NOMO-1 treated with dmso at 0.1 percent for 144 hours (cell line): ENCODE measurements around the gene OR51L1.
"Not testable (repeated sequence)": the region's sequence is repeated elsewhere in the genome, so short reads cannot be mapped to it uniquely, and the experiment has no call there.

Experiments used
- DNase-seq: peaks from one replicate; lab custom pipeline; 2025; ENCODE audit not compliant: unreplicated experiment; lab: John Stamatoyannopoulos, UW

Gene OR51L1, protein sequence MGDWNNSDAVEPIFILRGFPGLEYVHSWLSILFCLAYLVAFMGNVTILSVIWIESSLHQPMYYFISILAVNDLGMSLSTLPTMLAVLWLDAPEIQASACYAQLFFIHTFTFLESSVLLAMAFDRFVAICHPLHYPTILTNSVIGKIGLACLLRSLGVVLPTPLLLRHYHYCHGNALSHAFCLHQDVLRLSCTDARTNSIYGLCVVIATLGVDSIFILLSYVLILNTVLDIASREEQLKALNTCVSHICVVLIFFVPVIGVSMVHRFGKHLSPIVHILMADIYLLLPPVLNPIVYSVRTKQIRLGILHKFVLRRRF

DNA sequence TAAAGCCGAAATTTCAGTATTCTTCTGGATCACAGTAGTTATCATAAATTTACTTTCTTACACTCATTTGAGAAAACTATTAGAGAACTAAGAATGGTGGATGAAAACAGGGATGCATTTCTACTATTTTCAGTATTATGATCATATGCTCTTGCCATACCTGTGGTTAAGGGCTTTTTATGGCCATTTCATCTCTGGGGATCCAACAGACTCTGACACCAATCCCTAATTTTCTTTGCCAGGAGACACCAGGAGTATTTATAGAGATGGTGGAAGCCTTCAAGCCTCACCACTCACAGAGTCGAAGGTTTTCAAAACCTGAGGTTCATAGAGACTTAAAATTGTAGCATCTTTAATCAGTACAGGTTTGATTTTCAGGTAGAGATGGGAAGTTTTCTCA is at the start of gene OR51L1:
Gene OR51L1 (plus strand): TSS at position 301 of the 400 bp plus-strand sequence. CDS start 4,132 bp downstream, outside the sequence.
- no peak for DNase-seq

DNA sequence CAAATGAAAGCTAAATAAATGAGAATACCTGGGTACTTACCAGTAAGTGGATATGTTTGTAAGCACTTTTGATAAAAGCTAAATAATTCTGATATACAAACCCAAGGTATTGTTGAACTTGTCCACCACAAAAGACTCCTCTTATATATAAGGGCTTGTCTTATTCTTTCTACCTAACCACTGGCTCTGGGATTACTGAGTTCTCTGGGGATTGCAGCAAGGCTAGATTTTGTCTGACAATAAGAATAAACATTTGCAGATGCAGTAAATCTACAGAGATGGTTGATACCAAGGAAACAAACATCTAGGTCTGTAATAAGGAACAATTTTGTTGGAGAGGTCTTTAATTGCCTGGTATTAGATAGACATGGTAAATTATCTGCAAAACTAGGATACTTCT is 47.1 kb upstream of the OR51L1 start, which contains the start of gene OR51A4:
Gene OR51A4 (minus strand): TSS at position 101 of the 400 bp plus-strand sequence. CDS start 505 bp downstream, outside the sequence.
- no peak for DNase-seq

DNA sequence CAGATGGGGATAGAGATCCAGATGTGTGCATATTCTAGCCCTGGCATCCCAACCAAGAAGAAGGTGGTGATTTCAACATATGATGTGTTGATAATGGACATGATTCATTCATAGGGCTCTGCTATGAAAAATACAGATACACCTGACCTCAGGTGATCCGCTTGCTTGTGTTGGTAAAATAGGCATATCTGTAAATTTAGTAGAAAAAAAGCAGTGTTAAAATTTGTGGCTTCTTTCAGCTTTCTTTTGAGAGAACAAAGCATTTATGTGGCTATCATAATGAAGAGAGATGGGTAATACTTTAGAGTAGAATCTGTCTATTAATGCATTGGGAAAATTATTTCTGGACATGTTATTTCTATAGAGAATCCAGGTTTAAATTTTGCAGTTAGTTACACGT is 39.0 kb upstream of the OR51L1 start, which contains the start of gene OR51A2:
Gene OR51A2 (minus strand): TSS at position 101 of the 400 bp plus-strand sequence. CDS start 0 bp downstream, at position 101.
- DNase-seq, result not testable (repeated sequence)

DNA sequence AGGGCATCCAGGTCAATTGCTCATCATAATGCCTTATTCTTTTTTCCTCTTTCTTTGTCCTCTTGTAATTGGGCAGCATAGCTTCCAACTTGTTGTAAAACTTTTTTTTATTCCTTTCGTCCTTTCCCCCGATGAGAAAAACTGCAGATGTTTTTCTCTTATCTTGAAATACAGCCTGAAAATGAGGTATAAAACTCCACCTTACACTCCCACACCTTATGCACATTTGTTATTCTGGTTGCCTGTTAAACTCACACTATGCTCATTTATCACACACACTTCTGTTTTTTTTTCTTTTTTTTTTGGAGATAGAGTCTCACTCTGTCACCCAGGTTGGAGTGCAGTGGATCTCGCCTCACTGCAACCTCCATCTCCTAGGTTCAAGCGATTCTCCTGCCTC is 37.3 kb upstream of the OR51L1 start:
- DNase-seq, result no peak

DNA sequence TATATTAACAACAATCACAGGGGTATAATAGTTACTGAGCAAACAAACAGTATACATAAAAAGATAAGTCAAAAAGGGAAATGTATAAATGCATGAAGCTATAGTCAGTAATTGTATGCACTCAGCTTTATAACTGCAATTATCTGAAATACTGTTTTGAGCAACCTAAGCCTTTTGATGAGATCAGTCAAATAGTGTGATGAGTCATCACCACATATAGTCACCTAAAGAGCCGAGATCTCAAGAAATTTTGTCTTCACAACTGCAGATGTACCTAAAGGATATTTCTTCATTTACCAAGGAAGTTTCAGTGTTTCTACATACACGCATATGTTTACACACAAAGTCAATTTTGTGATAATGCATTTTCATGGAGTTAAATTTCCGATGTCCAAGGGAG is 33.8 kb upstream of the OR51L1 start:
- no peak for DNase-seq

DNA sequence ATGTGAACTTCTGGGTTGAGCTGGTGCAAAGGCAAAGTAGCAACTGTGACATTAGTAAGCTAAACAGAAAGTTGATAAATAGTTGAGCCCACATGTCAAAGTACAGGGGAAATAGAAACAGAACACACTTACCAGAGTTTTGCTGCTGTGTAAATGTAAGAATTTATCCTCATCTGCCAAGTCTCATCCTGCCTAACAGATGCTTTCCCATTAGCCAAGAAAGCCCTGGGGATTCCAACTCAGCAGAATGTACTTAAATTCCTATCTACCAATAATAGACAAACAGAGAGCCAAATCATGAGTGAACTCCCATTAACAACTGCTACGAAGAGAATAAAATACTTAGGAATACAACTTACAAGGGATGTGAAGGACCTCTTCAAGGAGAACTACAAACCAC is 31.8 kb upstream of the OR51L1 start:
- DNase-seq, result no peak

DNA sequence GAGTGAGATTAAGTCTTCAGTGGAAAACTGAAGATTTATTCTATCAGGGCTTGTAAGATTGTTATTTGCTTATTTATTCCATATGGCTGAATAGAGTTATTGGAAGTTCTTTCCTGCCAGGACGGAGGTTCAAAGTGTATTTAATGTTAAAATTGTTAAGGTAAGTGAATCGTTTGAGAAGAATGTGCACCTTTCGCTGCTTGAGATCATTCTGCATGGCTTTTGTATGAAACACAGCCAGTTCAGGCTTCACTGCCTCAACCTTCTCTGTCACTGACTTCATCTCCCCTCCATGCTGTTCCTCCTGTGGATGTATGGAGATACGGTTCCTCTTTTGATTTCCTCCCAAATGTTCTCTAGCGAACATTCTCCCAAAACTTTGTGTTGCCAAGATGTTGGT is 19.2 kb upstream of the OR51L1 start:
- DNase-seq, result no peak

DNA sequence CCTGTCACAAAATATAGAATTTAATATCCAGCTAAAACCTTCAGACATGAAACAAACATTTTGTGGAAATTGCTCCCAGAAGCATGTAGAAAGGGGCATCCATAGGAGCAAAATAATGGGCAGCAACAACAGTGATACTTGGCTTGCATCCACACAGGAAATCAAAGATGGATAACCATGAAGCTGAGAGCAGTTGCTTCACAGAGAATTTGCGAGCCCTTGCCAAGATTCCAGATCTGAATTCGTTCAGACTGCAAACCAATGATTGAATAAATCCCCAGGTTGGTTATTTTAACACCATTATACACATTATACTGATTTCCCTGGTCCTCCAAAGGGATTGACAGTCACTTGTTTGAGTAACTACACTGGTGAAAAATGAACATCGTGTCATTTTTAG is 15.6 kb upstream of the OR51L1 start:
- DNase-seq, result no peak

DNA sequence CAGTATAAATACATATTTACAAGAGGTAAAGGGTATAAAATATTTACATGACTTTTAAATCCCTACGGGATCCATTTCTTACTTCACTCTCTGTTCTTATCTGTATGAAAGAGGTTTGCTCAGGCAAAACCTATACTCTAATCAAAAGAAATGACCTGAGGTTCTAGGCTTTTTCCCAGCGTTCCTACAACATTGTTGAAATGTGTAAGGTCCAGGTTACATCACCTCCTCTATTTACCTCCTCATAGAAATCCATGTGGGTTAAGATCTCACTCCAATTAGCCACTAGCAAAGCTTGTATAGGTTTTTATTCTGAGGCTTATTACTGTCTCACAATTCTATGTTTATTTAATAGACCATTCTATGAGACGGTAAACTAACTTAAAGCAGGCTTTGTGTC is 12.0 kb upstream of the OR51L1 start:
- no peak for DNase-seq

DNA sequence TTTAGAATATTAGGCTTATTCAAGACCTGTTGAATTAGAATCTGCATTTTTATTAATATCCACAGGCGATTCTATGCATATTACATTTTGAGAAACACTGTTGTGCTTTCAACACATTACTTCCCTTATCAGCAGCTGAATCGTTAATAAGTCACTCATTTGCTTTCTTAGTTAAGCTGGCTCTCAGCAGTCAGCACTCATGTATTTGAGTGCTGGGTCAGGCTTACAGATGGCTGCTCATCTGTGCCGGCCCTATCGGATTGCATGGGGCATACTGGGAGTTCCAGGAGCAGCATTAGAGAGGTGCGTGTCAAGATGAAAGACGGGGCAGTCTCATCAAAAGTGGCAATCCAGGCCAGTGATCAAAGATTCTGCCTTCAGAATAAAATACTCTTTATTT is 10.8 kb upstream of the OR51L1 start:
- no peak for DNase-seq

DNA sequence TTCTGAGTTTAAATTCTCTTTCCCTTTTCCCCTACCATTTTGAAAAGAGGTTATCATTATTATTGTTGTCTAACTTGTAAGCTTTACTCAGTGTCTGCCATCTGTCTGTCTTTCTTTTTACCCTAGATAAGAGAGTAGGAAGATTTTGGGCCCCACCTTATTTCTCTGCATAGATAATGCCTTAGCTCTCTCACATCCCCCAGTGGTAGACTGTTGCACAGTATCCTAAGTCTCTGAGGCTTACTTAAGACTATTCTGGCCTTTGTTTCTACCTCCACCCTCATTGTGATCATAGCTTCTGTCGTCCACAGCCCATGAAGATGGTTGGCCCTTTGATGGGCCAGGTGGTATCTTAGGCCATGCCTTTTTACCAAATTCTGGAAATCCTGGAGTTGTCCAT is 3.6 kb upstream of the OR51L1 start:
- no peak for DNase-seq

DNA sequence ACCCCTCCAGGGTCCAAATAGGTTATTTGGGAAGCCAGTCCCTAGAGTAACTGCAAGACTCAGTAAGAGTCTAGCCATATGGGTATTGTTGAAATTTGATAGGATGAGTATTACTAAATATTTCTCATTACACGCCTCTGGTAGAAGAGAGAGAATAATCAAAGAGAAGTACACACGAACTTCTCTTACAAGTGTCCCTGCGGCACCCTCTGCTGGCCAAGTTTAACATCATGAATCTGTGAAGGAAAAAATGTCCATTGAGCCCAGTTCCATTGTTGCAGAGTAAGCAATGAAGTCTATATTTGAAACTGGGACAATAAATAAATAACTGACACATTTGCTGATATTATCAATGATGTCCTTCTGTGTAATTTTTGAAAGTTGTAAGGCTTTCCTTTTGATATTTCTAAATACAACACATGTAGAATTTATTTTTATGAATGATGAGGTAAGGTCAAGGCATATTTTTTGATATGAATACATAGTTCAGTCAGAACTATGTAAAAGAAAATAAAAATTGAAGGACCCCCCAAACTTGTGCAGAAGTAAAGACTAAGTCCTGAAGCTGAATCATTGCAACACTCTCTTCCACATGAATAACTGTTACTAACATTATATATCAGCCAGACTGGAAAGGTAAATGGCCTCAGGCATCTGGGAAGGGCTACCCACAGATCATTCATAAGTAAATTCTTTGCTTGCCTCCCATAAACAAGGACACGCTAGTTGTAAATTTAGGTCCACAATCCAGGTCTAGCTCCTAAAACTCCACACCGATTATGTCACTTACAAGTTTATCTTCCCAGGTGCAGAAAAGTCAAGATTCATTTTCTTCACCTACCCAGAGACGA is 10.0 kb downstream of the OR51L1 start:
- no peak for DNase-seq

DNA sequence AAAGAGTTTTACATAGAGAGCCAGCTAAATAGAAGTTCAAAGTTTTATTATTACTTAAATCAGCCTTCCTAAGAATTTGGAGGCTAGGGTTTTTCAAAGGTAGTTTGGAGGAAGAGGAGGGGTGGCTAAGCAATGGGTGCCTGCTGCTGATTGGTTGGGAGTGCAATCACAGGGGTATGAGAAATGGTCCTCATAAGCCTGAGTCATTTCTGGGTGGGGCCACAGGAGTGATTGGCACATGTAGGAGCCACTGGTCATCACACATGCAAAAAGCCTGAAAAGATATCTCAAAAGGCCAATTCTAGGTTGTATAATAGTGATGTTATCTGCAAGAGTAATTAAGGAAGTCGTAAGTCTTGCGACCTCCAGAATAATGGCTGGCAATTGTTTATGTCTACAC is 12.9 kb downstream of the OR51L1 start:
- no peak for DNase-seq

DNA sequence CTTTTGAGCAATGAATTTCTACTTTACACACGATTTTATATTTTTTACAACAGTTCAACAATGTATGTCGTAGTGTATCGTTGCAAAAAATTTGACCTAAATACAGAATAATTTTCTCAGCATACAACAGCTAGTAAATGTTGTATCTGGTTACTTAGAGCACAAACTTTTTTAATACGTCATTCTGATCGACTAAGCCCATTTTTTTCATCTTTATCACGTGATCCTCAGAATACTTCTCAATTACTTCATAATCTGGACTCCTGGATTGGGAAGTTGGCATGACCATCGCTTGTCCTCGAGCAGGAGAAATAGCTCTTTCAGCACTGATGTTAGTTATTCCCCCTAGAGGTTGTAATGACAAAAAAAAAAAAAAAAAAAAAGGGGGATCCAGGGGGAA is 16.6 kb downstream of the OR51L1 start:
- DNase-seq, result no peak

DNA sequence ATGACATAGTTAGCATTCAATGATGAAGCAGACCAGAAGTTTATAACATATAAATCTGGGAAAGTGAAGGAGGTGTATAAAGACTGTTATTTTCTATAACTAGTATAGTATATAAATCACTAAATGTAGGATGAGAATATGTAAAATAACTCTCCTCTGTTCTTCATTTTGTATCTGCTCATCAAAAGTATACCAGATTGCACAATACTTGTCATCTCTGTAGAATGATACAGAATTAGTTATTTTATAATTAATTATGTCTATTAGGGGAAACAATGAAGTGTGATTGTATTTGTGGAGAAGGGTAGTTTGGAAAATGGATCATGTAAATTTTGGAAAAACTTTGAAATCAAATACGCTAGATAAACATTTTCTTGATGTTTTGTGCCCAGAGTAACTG is 18.4 kb downstream of the OR51L1 start:
- DNase-seq, result no peak

DNA sequence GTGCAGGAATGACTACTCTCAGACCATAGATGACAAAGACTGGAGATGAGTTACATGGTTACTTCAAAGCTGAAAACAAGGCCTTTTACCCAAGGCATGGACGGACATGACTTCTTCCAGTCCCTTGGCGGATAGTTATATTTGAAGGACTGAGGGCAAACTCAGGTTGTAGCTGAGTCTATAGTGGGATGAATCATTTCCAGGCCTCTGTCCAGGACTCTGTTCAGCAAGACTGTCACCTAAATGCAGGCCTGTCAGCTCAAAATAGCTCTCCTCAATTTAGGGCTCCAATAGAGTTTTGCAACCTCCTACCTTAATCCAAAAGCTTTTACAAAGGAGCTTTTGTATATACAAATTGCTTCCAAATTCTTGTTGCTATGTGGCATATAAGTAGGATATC is 27.3 kb downstream of the OR51L1 start:
- DNase-seq, result no peak

DNA sequence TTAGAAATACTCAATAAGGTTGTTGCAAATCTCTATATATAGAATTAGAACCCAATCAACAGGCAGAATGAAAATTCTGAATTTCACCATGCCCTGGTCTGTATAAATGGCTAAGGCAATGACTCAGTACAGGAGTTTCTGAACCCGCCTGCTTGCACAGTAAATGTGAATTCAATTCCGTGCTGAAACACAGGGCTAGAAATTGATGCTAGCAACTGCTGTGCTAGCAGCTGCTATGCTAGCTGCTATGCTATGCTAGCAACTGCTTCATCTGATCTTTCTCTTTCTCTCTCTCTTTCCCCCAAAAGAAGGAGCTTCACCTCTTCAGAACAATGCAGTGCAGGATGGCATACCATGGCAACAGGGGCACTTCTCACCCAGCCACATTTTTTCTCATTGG is 42.0 kb downstream of the OR51L1 start:
- DNase-seq, result no peak

DNA sequence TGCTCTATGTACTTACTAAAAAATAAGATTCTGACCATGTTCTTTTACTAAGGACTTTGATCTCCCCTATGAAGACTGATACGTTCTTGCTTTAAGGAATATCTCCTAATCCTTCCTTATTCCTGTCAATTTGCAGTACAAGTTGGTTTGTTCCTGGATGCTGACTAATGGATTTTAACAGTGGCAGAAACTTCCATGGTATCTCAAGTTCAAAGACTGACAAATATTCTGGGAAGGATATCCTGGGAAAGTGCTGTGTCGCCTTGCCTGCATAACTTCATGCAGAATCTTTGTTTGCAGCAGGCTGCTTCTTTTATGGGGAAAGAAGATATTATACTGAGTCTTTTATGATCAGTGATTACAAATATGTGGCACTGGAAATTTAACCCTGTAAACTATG is 43.3 kb downstream of the OR51L1 start:
- DNase-seq, result no peak

DNA sequence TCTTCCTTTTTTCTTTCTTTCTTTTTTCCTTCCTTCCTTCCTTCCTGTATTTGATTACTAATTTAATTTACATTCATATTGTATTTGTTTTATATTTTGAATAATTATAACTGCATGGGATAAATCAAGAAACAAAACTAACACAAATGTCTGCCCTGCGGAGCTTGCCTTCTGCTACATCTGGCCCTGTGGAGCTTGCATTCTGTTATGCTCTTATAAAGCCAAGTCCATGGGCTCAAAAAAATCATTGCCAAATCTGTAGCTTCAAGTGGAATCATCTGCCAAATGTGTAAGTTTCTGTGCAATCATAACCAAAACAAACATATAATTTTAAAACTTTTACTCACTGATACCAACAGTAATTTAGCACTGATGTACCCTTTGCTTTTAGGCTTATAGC is 43.7 kb downstream of the OR51L1 start:
- no peak for DNase-seq

DNA sequence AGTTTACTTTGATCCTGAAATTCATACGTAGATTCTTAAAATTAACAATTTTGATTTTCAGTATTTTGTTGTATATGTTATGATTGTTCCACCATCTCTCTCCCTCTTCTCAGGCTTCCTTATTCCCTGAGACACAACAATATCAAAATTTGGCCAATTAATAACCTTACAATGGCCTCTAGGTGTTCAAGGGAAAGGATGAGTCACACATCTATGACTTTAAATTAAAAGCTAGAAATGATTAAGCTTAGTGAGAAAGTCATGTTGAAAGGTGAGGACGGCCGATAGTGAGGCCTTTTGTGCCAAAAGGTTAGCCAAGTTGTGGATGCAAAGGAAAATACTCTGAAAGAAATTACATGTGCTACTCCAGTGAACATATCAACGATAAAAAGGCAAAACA is 46.2 kb downstream of the OR51L1 start:
- no peak for DNase-seq

DNA sequence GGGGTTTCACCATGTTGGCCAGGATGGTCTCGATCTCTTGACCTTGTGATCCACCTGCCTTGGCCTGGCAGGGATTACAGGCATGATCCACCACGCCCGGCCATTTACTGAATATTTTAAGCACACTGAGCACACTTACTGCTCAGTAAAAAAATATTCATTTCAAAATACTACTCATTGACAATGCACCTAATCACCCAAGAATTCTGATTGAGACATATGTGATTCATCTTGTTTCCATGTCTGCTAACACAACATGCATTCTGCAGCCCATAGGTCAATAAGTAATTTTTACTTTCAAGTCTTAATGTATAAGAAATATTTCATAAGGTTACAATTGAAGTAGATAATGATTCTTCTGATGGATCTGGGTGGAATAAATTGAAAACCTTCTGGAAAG is 47.4 kb downstream of the OR51L1 start:
- no peak for DNase-seq

DNA sequence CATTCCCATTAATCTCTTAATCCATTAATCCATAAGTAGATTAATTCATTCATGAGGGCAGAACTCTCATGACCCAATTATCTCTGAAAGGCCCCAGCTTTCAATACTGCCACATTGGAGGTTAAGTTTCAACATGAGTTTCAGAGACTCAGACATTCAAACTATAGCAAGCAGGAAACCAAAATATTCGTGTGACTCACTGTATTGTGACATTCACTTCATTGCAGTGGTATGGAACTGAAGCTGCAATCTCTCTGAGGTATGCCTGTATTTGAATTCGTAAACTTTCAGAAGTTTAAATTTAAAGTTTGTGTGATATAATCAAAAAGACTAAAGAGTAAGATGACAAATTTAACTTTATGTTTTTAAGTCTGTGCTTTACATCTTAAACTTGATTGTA is 48.7 kb downstream of the OR51L1 start:
- no peak for DNase-seq
